HEK293T (cell line): ENCODE measurements around the gene PRRC1.

ENCODE experiments used
- CTCF ChIA-PET: fragments of 350-600 bp; formaldehyde crosslinking; extraction: SDS; loops from one replicate; lab custom pipeline; 2021; ENCODE audit warnings: antibody characterized with exemption, inconsistent platforms; lab: Yijun Ruan, JAX
- POLR2A ChIA-PET: fragments of 350-600 bp; formaldehyde crosslinking; extraction: SDS; loops from one replicate; lab custom pipeline; 2020; ENCODE audit warnings: antibody characterized with exemption, inconsistent platforms; lab: Yijun Ruan, JAX
- DNase-seq: peaks from one replicate; pipeline ENCODE4 v3.0.0; 2012; ENCODE audit warnings: mixed read lengths; ENCODE audit errors: extremely low spot score
- ARNT ChIP-seq: fragments of 450-650 bp; IDR thresholded peaks from 2 replicates; pipeline ENCODE4 v1.6.1; 2017; ENCODE audit warnings: mild to moderate bottlenecking
- BHLHE40 ChIP-seq: fragments of 450-650 bp; IDR thresholded peaks from 2 replicates; pipeline ENCODE4 v1.6.1; 2016; ENCODE audit warnings: mild to moderate bottlenecking, moderate library complexity, borderline replicate concordance
- CTBP1 ChIP-seq: fragments of 450-650 bp; IDR thresholded peaks from 2 replicates; pipeline ENCODE4 v1.6.1; 2016; ENCODE audit warnings: borderline replicate concordance
- ELF4 ChIP-seq: fragments of 450-650 bp; IDR thresholded peaks from 2 replicates; pipeline ENCODE4 v1.6.1; 2017; ENCODE audit warnings: antibody characterized with exemption
- FOXA1 ChIP-seq: fragments of 450-650 bp; IDR thresholded peaks from 2 replicates; pipeline ENCODE4 v1.6.1; 2016; ENCODE audit warnings: mild to moderate bottlenecking
- FOXK2 ChIP-seq: fragments of 450-650 bp; IDR thresholded peaks from 2 replicates; pipeline ENCODE4 v1.6.1; 2016; ENCODE audit warnings: mild to moderate bottlenecking
- FOXM1 ChIP-seq: fragments of 450-650 bp; IDR thresholded peaks from 2 replicates; pipeline ENCODE4 v1.6.1; 2017; ENCODE audit warnings: mild to moderate bottlenecking, borderline replicate concordance
- HDGF ChIP-seq: fragments of 450-650 bp; IDR thresholded peaks from 2 replicates; pipeline ENCODE4 v1.6.1; 2017; ENCODE audit warnings: antibody characterized with exemption, borderline replicate concordance
- L3MBTL2 ChIP-seq: fragments of 450-650 bp; conservative IDR thresholded peaks from 2 replicates; pipeline ENCODE4 v1.6.1; 2016; ENCODE audit warnings: mild to moderate bottlenecking
- LEF1 ChIP-seq: fragments of 450-650 bp; IDR thresholded peaks from 2 replicates; pipeline ENCODE4 v1.6.1; 2017; ENCODE audit warnings: mild to moderate bottlenecking, borderline replicate concordance
- NFRKB ChIP-seq: fragments of 450-650 bp; IDR thresholded peaks from 2 replicates; pipeline ENCODE4 v1.6.1; 2016; ENCODE audit warnings: mild to moderate bottlenecking, moderate library complexity
- PKNOX1 ChIP-seq: fragments of 450-650 bp; IDR thresholded peaks from 2 replicates; pipeline ENCODE4 v1.6.1; 2016
- SP1 ChIP-seq: fragments of 450-650 bp; IDR thresholded peaks from 2 replicates; pipeline ENCODE4 v1.6.1; 2017
- SUZ12 ChIP-seq: fragments of 450-650 bp; IDR thresholded peaks from 2 replicates; pipeline ENCODE4 v1.6.1; 2016; ENCODE audit warnings: mild to moderate bottlenecking
- TARDBP ChIP-seq: fragments of 450-650 bp; IDR thresholded peaks from 2 replicates; pipeline ENCODE4 v1.6.1; 2016
- ZNF384 ChIP-seq: fragments of 450-650 bp; IDR thresholded peaks from 2 replicates; pipeline ENCODE4 v1.6.1; 2016

PRRC1 gene

DNA sequence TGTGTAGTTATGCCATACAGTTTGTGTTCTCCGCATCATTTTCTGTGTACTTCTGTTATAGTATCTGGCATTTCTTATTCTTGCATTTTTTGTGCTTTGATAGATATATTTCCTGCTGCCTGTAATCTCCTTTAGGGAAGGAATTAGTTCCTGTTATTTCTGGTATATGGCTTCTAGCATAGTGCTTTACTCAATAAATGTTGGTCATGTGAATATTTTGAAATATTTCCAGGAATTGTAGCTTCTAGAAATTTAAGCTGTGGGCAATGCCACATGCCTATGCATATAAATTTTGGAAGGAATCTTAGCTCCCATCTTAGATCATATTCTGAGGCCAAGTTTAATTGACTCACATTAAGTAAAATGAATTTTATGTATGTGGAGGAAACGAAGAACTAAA is 11.5 kb upstream of the PRRC1 start:
- ChIA-PET POLR2A (no interaction called here), CTCF (no interaction called here)
- TF ChIP-seq FOXM1 (no peak), TARDBP (no peak), NFRKB (no peak), CTBP1 (no peak), SUZ12 (no peak)

GRCh38 chr5:127506616-127507015 is 10.8 kb upstream of the PRRC1 start:
- DNase-seq: no peak
- ChIA-PET CTCF (no interaction called here), POLR2A (no interaction called here)

More for the DNA sequence above, 11.5 kb upstream of the PRRC1 start:
- no peak for DNase-seq

DNA sequence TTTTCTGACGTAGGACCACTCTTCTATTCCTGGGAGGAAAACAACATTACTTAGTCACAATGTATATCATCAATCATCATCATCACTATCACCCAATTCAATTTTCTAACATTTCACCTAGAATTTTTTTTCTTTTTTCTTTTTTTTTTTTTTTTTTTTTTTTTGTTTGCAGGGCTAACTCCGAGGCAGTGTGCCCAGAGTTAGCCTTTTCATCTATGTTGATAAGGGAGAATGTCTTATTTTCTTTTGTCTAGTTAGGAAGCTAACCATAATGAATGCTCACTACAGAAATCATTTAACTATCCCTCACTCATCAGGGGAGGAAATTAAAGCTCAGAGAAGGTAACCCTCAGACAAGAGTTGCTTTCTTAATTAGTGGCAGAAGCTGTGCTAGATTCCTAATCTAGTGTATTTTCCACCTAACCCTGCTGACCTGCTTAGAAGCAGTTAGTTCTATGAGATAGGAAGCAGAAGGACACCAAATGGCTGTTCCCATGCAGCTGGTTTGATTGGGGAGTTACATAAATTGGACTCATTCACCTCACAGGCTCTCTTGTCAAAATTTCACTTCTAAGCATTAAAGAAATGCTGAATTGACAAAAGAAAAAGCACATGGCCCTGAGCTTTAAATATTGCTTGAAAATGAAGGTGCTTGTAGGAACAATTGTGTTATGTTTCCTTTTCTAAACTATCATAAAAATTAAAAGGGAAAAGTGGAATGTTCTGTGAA is 8.6 kb upstream of the PRRC1 start:
- ChIA-PET CTCF (no interaction called here), POLR2A (no interaction called here)
- no peak for DNase-seq
- TF ChIP-seq TARDBP: no peak
- no peak for TF ChIP-seq ZNF384
- TF ChIP-seq FOXM1: no peak
- TF ChIP-seq NFRKB: no peak
- TF ChIP-seq PKNOX1: no peak
- no peak for TF ChIP-seq LEF1
- no peak for TF ChIP-seq CTBP1
- TF ChIP-seq FOXK2: no peak
- no peak for TF ChIP-seq HDGF
- TF ChIP-seq BHLHE40: no peak
- TF ChIP-seq ELF4: no peak
- no peak for TF ChIP-seq L3MBTL2
- TF ChIP-seq ARNT: no peak
- TF ChIP-seq SUZ12: no peak
- no peak for TF ChIP-seq SP1
- no peak for TF ChIP-seq FOXA1

More at GRCh38 chr5:127506616-127507015, 10.8 kb upstream of the PRRC1 start:
- TF ChIP-seq CTBP1 (no peak), BHLHE40 (no peak), L3MBTL2 (no peak), ZNF384 (no peak)

- TF ChIP-seq SP1 (no peak), FOXK2 (no peak), CTBP1 (no peak), ELF4 (no peak), BHLHE40 (no peak), FOXA1 (no peak), SUZ12 (no peak), TARDBP (no peak), ARNT (no peak), L3MBTL2 (no peak), NFRKB (no peak), LEF1 (no peak), FOXM1 (no peak), ZNF384 (no peak), HDGF (no peak), PKNOX1 (no peak)
- CTCF ChIA-PET: no interaction called here
- no peak for DNase-seq
- POLR2A ChIA-PET: no interaction called here
These were observed 4.0 kb upstream of the PRRC1 start for GRCh38 chr5:127513408-127513970.

DNA sequence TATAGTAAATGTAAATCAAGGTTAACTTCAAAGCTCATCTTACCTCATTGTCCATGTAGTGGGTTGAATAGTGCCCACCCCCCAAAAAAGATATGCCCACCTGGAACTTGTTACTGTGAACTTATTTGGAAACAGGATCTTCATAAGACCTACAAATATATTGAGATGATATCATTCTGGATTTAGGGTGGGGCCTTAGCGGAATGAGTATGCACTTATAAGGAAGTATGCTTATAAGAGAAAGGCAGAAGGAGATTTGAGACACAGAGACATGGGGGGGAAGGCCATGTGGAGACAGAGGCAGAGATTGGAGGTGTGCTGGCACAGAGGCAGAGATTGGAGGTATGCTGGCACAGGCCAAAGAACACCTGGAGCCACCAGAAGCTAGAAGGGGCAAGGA is 2.6 kb upstream of the PRRC1 start:
- no peak for DNase-seq
- TF ChIP-seq ZNF384: no peak
- TF ChIP-seq SUZ12: no peak
- TF ChIP-seq SP1: no peak
- TF ChIP-seq CTBP1: no peak
- no peak for TF ChIP-seq HDGF
- TF ChIP-seq L3MBTL2: no peak
- no peak for TF ChIP-seq FOXM1
- TF ChIP-seq NFRKB: no peak
- CTCF ChIA-PET: no interaction called here
- POLR2A ChIA-PET: no interaction called here

DNA sequence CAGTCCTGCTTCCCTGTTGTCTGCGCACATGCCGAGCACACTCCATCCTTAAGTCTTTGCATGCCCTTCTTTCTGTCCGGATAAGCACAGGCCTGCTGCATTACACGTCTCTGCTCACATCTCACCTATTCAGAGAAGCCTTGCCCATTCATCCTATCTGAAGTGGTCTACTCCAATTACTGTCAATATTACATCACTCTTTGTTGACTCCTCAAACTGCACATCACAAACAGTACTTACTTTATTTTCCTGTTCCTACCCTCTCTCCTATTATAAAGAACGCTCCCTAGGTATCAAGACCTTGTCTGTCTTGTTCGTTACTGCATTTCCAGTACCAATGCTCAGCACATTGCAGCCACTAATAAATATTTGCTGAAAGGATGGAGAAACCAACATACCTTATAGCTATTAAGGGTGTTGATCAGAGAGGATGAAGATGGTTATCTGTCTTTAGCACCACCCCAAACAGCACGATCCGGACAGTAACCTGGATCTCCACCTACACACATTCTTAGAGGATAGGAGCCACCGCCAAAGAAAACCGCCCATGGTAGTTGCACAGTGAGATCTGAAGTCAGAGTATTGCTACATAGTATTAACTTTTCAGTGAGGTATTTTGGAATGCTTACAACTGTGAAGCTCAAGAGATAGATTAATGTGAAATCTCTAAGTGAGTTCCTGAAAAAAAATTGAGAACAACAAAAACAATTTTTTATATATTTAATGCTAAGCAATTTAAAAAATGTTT is 1.6 kb upstream of the PRRC1 start:
- no peak for DNase-seq
- ChIA-PET POLR2A (no interaction called here), CTCF (no interaction called here)
- no peak for TF ChIP-seq NFRKB
- TF ChIP-seq ARNT: no peak
- TF ChIP-seq CTBP1: no peak
- TF ChIP-seq TARDBP: no peak
- TF ChIP-seq ZNF384: no peak
- no peak for TF ChIP-seq L3MBTL2
- no peak for TF ChIP-seq FOXM1
- no peak for TF ChIP-seq SP1
- no peak for TF ChIP-seq LEF1
- TF ChIP-seq FOXA1: no peak
- TF ChIP-seq BHLHE40: no peak
- no peak for TF ChIP-seq HDGF
- TF ChIP-seq ELF4: no peak
